ENCODE data around the gene ACP7. TPM values are rescaled to one million over a fixed set of nuclear protein-coding genes. Genes with fewer than 3 reads are reported as not detected.
A peak's percentile ranks its signal among the peaks of the same experiment; 100 is the strongest.

Gene ACP7, protein sequence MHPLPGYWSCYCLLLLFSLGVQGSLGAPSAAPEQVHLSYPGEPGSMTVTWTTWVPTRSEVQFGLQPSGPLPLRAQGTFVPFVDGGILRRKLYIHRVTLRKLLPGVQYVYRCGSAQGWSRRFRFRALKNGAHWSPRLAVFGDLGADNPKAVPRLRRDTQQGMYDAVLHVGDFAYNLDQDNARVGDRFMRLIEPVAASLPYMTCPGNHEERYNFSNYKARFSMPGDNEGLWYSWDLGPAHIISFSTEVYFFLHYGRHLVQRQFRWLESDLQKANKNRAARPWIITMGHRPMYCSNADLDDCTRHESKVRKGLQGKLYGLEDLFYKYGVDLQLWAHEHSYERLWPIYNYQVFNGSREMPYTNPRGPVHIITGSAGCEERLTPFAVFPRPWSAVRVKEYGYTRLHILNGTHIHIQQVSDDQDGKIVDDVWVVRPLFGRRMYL
- total RNA-seq (2021; fragmentation: NEBNext Ultra II Directional; extraction: Animal tissue kit (Norgen Biotek cat#: 25700)) (0.50 and 0.98 TPM in 2 replicates), polyA plus RNA-seq (2011; rRNA removed) (0.27 and 0.58 TPM in 2 replicates), polyA minus RNA-seq (2011; rRNA and poly(A)+ RNA removed) (0.19 and 0.76 TPM in 2 replicates)
- polyA plus RNA-seq (2011; cell fraction: cytosol; rRNA removed): 0.36 TPM
- polyA plus RNA-seq (2011; cell fraction: nucleus; rRNA removed): 0.83 TPM
- 0.55 to 0.78 TPM (median 0.67 TPM) in 4 replicates for polyA plus RNA-seq (2012, experiment 1 of 2)
- 0.45 TPM for polyA plus RNA-seq (2012, experiment 2 of 2)
- polyA plus RNA-seq (2013, experiment 1 of 2): 0.30 TPM
- 0.29 TPM for polyA plus RNA-seq (2013, experiment 2 of 2)
- polyA minus RNA-seq (2011; cell fraction: cytosol; rRNA and poly(A)+ RNA removed): not detected
- 0.70 TPM for polyA minus RNA-seq (2011; cell fraction: nucleus; rRNA and poly(A)+ RNA removed)
- long read RNA-seq, experiment 1: 0 reads
- long read RNA-seq, experiment 2: 0 reads

DNA sequence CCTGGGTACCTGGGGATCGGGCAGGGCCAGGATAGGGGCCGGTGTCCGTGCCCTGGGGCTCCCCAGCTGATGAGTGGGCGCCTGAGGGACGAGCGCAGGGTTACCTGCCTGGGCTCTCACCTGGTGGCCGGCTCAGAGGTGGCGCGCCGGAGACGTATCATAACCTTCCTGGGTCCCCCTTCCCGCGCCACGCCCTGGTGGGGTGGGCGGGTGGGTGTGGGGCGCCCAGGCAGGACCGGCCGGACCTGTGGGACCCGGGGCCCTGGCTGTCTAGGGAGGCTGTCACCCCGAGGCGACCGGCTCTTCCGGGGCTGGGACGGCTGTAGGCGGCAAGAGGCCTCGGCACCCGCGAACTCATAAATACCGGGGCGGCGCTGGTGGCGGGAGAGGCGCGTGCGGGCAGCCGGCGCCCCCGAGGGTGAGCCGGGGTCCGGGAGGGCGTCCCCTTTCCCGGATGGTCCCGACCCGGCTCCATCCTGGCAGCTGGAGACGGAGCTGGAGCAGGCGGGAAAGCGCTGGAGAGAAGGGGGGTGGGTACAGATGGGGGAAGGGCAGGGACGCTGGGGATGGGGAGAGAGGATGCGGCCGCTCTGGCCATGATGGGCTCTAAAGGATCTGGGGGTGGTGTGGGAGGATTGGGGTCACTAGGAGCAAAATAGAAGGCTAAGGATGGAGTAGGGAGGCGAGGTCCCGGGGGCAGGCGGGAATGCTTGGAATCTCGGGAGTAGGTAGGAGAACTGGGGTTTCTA, at the start of gene ACP7:
Gene ACP7 (plus strand): TSS at position 386 of the 749 bp plus-strand sequence. CDS start 902 bp downstream, outside the sequence.
- Histone ChIP-seq H3K27ac (ENCODE audit: low read depth, low read length) (no peak within 1 kb of the TSS), H3K14ac (ENCODE audit: insufficient read length) (no peak within 1 kb of the TSS), H3K4me3 (ENCODE audit: extremely low read depth in 1 of 4, insufficient read depth in 2 of 4, low read depth in 3 of 4, low read length in 4 of 4) (peak within 1 kb of the TSS; percentile 46 to 63 (median 56)), H2BK15ac (ENCODE audit: low read length) (peak within 1 kb of the TSS; percentile 61), H2AFZ (ENCODE audit: low read length) (peak within 1 kb of the TSS; percentile 83), H2BK12ac (ENCODE audit: low read depth, low read length) (peak within 1 kb of the TSS; percentile 60; the same call in 1 of the 2 replicates), H3K18ac (ENCODE audit: extremely low read depth, low read length) (peak within 1 kb of the TSS; percentile 71), H3K9me3 (ENCODE audit: insufficient read depth in 2 of 2, low read depth in 1 of 2, low read length in 1 of 2) (no peaks in the 10 kb centered on the region), H3K79me2 (ENCODE audit: control insufficient read depth in 1 of 2, insufficient read depth in 2 of 2, low read length in 2 of 2) (no peaks in the 10 kb centered on the region), H2BK5ac (ENCODE audit: low read depth, low read length) (no peak within 1 kb of the TSS), H3K4ac (replicated peaks; ENCODE audit: insufficient read length, low read depth, low read length) (no peak within 1 kb of the TSS), H3K79me1 (ENCODE audit: low read depth, low read length) (no peaks in the 10 kb centered on the region), H4K20me1 (replicated peaks in 1 of 2; ENCODE audit: control insufficient read depth in 1 of 2, insufficient read depth in 2 of 2, low read length in 2 of 2) (no peaks in the 10 kb centered on the region), H3K36me3 (ENCODE audit: control insufficient read depth in 2 of 4, insufficient read depth in 4 of 4, low read length in 3 of 4) (no peaks in the 10 kb centered on the region), H3K4me1 (replicated peaks in 1 of 4; ENCODE audit: control insufficient read depth in 3 of 4, insufficient read depth in 4 of 4, low read length in 3 of 4) (peaks cover 0 to 8% (median 2%) of the 10 kb centered on the region in 4 experiments; a peak in 3 of 7 replicates), H3K4me2 (ENCODE audit: insufficient read depth in 1 of 2, low read depth in 2 of 2, low read length in 2 of 2) (peak within 1 kb of the TSS; percentile 60 to 85), H4K8ac (ENCODE audit: extremely low read depth, insufficient read depth, low read length) (0 out of 2 replicates have a peak within 1 kb of the TSS, but pooled peaks have one; percentile 18), H4K5ac (ENCODE audit: insufficient read length, low read depth, low read length) (no peak within 1 kb of the TSS), H4K91ac (replicated peaks; ENCODE audit: insufficient read length, low read length) (no peak within 1 kb of the TSS), H3K9ac (replicated peaks in 1 of 4; ENCODE audit: extremely low read depth in 1 of 4, low read depth in 3 of 4, low read length in 3 of 4) (peak within 1 kb of the TSS in 1 of 4 experiments; percentile 13; a peak in 1 of 7 replicates), H3K56ac (replicated peaks; ENCODE audit: insufficient read length, low read depth, low read length) (no peak within 1 kb of the TSS), H2AK5ac (ENCODE audit: low read depth, low read length) (0 out of 2 replicates have a peak within 1 kb of the TSS, but pooled peaks have one; percentile 9), H3K23me2 (ENCODE audit: low read depth, low read length) (peaks cover 4% of the 10 kb centered on the region; the same call in 1 of the 2 replicates), H2BK120ac (replicated peaks; ENCODE audit: low read depth, low read length) (no peak within 1 kb of the TSS), H3K27me3 (replicated peaks in 1 of 4; ENCODE audit: control insufficient read depth in 3 of 4, extremely low read depth in 1 of 4, insufficient read depth in 3 of 4, low read length in 3 of 4) (peaks cover 3 to 36% (median 28%) of the 10 kb centered on the region in 4 experiments), H2BK20ac (ENCODE audit: low read length) (peak within 1 kb of the TSS; percentile 90; the same call in 1 of the 2 replicates), H3K23ac (ENCODE audit: insufficient read length) (no peak within 1 kb of the TSS)
- FAIRE-seq (no peak), DNase-seq (ENCODE audit: low read depth in 1 of 2, low spot score in 2 of 2) (peak in 1 of 2 experiments; percentile 71)
- POLR2A ChIA-PET (ENCODE audit: partially characterized antibody): interaction anchor here (0.5 to 2.5 kb wide), 5 partner anchors 9 to 307 kb away, joined by 3 to 7 read pairs (median 5); partner anchors contain the start of gene PAF1
- CTCF ChIA-PET (ENCODE audit: partially characterized antibody): interaction anchor here (0.6 to 2.8 kb wide), 3 partner anchors 24 to 32 kb away, joined by 3 to 7 read pairs (median 3); no protein-coding TSS in a partner anchor
- 3% methylated on average over 44 of the region's 54 CpGs; no CpG with 5 or more reads in 1 of the 2 experiments for WGBS, 2 experiments (ENCODE audit: extremely low coverage in 1 of 2, insufficient coverage in 1 of 2, insufficient read length in 1 of 2, insufficient replicate concordance in 2 of 2, low coverage in 1 of 2, low lambda C conversion rate in 2 of 2, missing lambda C conversion rate in 1 of 2)
- TF ChIP-seq SIN3A (conservative IDR thresholded peaks at IDR 0.05 in 1 of 2, IDR thresholded peaks at IDR 0.05 in 1 of 2; ENCODE audit: low read depth in 1 of 2, low read length in 2 of 2): peak in 1 of 2 experiments; percentile 28; a peak in 1 of 4 replicates
- no peak for TF ChIP-seq SP4 (IDR thresholded peaks at IDR 0.05; ENCODE audit: low read length)
- 0 out of 2 replicates have a peak, but pooled peaks have one; percentile 29 for TF ChIP-seq SUZ12 (IDR thresholded peaks at IDR 0.05; ENCODE audit: low read length)
- peak; percentile 31 for TF ChIP-seq ASH2L (IDR thresholded peaks at IDR 0.05; ENCODE audit: low read length)
- TF ChIP-seq EGR1 (IDR thresholded peaks at IDR 0.05; ENCODE audit: borderline replicate concordance, low read depth, low read length): 0 out of 2 replicates have a peak, but pooled peaks have one; percentile 14
- no peak for TF ChIP-seq RAD21 (IDR thresholded peaks at IDR 0.05 in 1 of 2, conservative IDR thresholded peaks at IDR 0.05 in 1 of 2; ENCODE audit: low read depth in 2 of 2, low read length in 2 of 2)
